HG03097 (cell line): ENCODE results near the gene GTF2B.
"Not testable (repeated sequence)": the region's sequence is repeated elsewhere in the genome, so short reads cannot be mapped to it uniquely, and the experiment has no call there.

Experiments
- ATAC-seq: cut with Tn5 transposase; IDR thresholded peaks from one replicate; pipeline ENCODE4 v1.9.1; 2021; ENCODE audit not compliant: unreplicated experiment, low FRiP score

The GTF2B gene

GRCh38 chr1:88891318-88891950 lies at the start of gene GTF2B:
Gene GTF2B (minus strand): TSS chr1:88891567. CDS start chr1:88891499, 68 bp downstream.
- peak; percentile 93 for ATAC-seq

GRCh38 chr1:88938528-88938927 lies 47.2 kb upstream of the GTF2B start:
- not testable (repeated sequence) for ATAC-seq

- no peak for ATAC-seq
These were observed 45.5 kb upstream of the GTF2B start for GRCh38 chr1:88936760-88937342.

GRCh38 chr1:88936223-88936523 lies 44.8 kb upstream of the GTF2B start:
- no peak for ATAC-seq

- ATAC-seq: no peak
These were observed 44.3 kb upstream of the GTF2B start for GRCh38 chr1:88935522-88936222.

GRCh38 chr1:88930176-88930575 lies 38.8 kb upstream of the GTF2B start:
- not testable (repeated sequence) for ATAC-seq

- no peak for ATAC-seq
These were observed 31.9 kb upstream of the GTF2B start for GRCh38 chr1:88923224-88923623.

- ATAC-seq: no peak
These were observed 30.8 kb upstream of the GTF2B start for GRCh38 chr1:88922214-88922613.

- no peak for ATAC-seq
These were observed 29.5 kb upstream of the GTF2B start for GRCh38 chr1:88920845-88921244.

GRCh38 chr1:88917321-88918025 lies 26.1 kb upstream of the GTF2B start:
- ATAC-seq: no peak

GRCh38 chr1:88916883-88917282 lies 25.5 kb upstream of the GTF2B start:
- no peak for ATAC-seq

- not testable (repeated sequence) for ATAC-seq
These were observed 20.4 kb upstream of the GTF2B start for GRCh38 chr1:88911800-88912199.

- ATAC-seq: no peak
These were observed 19.8 kb upstream of the GTF2B start for GRCh38 chr1:88911161-88911560.

- ATAC-seq: no peak
These were observed 19.0 kb upstream of the GTF2B start for GRCh38 chr1:88910401-88910800.

GRCh38 chr1:88900883-88901282 lies 9.5 kb upstream of the GTF2B start:
- no peak for ATAC-seq

GRCh38 chr1:88897070-88897730 lies 5.8 kb upstream of the GTF2B start:
- ATAC-seq: no peak

- ATAC-seq: no peak
These were observed 1.1 kb upstream of the GTF2B start for GRCh38 chr1:88892357-88892877.

GRCh38 chr1:88891951-88892340 lies 579 bp upstream of the GTF2B start:
- no peak for ATAC-seq

GRCh38 chr1:88890791-88891317 lies 513 bp downstream of the GTF2B start:
- ATAC-seq: no peak

GRCh38 chr1:88890131-88890530 lies 1.2 kb downstream of the GTF2B start:
- no peak for ATAC-seq
